IMR-90 (cell line): ENCODE measurements around the gene MORN4. TPM values are rescaled to one million over a fixed set of nuclear protein-coding genes. Genes with fewer than 3 reads are reported as not detected.

ENCODE experiments used
- ATAC-seq: fragments of 200-7000 bp; cut with Tn5 transposase; 2 replicates; pipeline ENCODE4 v1.9.1; 2020; ENCODE audit warnings: low read depth, mild to moderate bottlenecking, moderate library complexity
- BruUV-seq: library from RNA; stranded (reverse); fragments of 400-500 nt; replicated peaks from 2 replicates; lab custom pipeline; 2021; lab: Mats Ljungman, UMichigan
- CTCF ChIA-PET: fragments of 300-600 bp; formaldehyde crosslinking; extraction: SDS; loops from one replicate; lab custom pipeline; 2021; ENCODE audit warnings: antibody characterized with exemption; lab: Yijun Ruan, JAX
- POLR2A ChIA-PET: fragments of 300-600 bp; sonication (Branson Sonifier 250); formaldehyde crosslinking; loops from one replicate; lab custom pipeline; 2022; ENCODE audit warnings: antibody characterized with exemption; ENCODE audit not compliant: unreplicated experiment; lab: Charles Lee
- DNase-seq: peaks from one replicate; pipeline ENCODE4 v3.0.0; 2013
- H2AFZ ChIP-seq: replicated peaks from 2 replicates; pipeline ENCODE3; 2013; ENCODE audit warnings: low read length, mild to moderate bottlenecking; ENCODE audit not compliant: poor library complexity
- H2AK5ac ChIP-seq: 2 replicates; pipeline ENCODE4 v1.6.1; 2013; ENCODE audit warnings: low read depth, low read length, inconsistent platforms
- H2AK9ac ChIP-seq: replicated peaks from 2 replicates; pipeline ENCODE3; 2013; ENCODE audit warnings: mild to moderate bottlenecking, low read depth, low read length, moderate library complexity; ENCODE audit not compliant: poor library complexity
- H2BK120ac ChIP-seq: 2 replicates; pipeline ENCODE4 v1.6.1; 2013; ENCODE audit warnings: low read depth, low read length, inconsistent platforms
- H2BK15ac ChIP-seq: 3 replicates; pipeline ENCODE4 v1.6.1; 2013; ENCODE audit warnings: low read depth, low read length, inconsistent platforms
- H2BK20ac ChIP-seq: 2 replicates; pipeline ENCODE4 v1.6.1; 2013; ENCODE audit warnings: low read depth, mild to moderate bottlenecking, inconsistent platforms, low read length, moderate library complexity
- H2BK5ac ChIP-seq: 2 replicates; pipeline ENCODE4 v1.6.1; 2013; ENCODE audit warnings: mild to moderate bottlenecking, low read depth, low read length, inconsistent platforms; ENCODE audit not compliant: poor library complexity, severe bottlenecking
- H3K14ac ChIP-seq: replicated peaks from 2 replicates; pipeline ENCODE4 v1.6.1; 2013; ENCODE audit warnings: low read depth, low read length, inconsistent platforms
- H3K18ac ChIP-seq: 2 replicates; pipeline ENCODE4 v1.6.1; 2013; ENCODE audit warnings: low read depth, low read length, control low read depth
- H3K23ac ChIP-seq: 2 replicates; pipeline ENCODE4 v1.6.1; 2013; ENCODE audit warnings: low read depth, low read length, inconsistent platforms
- H3K27ac ChIP-seq: 2 replicates; pipeline ENCODE4 v1.5.1; 2013; ENCODE audit warnings: mild to moderate bottlenecking, control low read depth, low read length; ENCODE audit not compliant: insufficient read depth
- H3K27me3 ChIP-seq: 2 replicates; pipeline ENCODE4 v1.6.1; 2013; ENCODE audit warnings: low read length; ENCODE audit not compliant: control insufficient read depth, insufficient read depth
- H3K36me3 ChIP-seq: 2 replicates; pipeline ENCODE4 v1.6.1; 2013; ENCODE audit warnings: low read length, mixed read lengths; ENCODE audit not compliant: control insufficient read depth, insufficient read depth
- H3K4ac ChIP-seq: 2 replicates; pipeline ENCODE4 v1.6.1; 2013; ENCODE audit warnings: low read depth, low read length, inconsistent platforms
- H3K4me1 ChIP-seq: 2 replicates; pipeline ENCODE4 v1.6.1; 2013; ENCODE audit warnings: low read length, mixed read lengths; ENCODE audit not compliant: control insufficient read depth, insufficient read depth
- H3K4me2 ChIP-seq: 2 replicates; pipeline ENCODE4 v1.6.1; 2013; ENCODE audit warnings: low read depth, mild to moderate bottlenecking, control low read depth, low read length, moderate library complexity
- H3K4me3 ChIP-seq: 2 replicates; pipeline ENCODE4 v1.5.1; 2013; ENCODE audit warnings: low read depth, mild to moderate bottlenecking, control low read depth, low read length, moderate library complexity; ENCODE audit not compliant: insufficient read depth
- H3K56ac ChIP-seq: 2 replicates; pipeline ENCODE4 v1.6.1; 2013; ENCODE audit warnings: low read length, inconsistent platforms; ENCODE audit not compliant: insufficient read depth; ENCODE audit errors: extremely low read depth
- H3K79me1 ChIP-seq, 2 experiments: 2 replicates each; pipeline ENCODE4 v1.6.1; 2013; ENCODE audit warnings: low read length in 2 of 2, inconsistent platforms in 1 of 2, low read depth in 1 of 2
- H3K9ac ChIP-seq: 2 replicates; pipeline ENCODE4 v1.6.1; 2013; ENCODE audit warnings: low read depth, low read length, control low read depth
- H3K9me1 ChIP-seq: 2 replicates; pipeline ENCODE4 v1.6.1; 2013; ENCODE audit warnings: low read length, inconsistent platforms; ENCODE audit not compliant: insufficient read depth
- H3K9me3 ChIP-seq: 2 replicates; pipeline ENCODE4 v1.6.1; 2013; ENCODE audit warnings: low read length; ENCODE audit not compliant: control insufficient read depth, insufficient read depth
- H4K20me1 ChIP-seq: 2 replicates; pipeline ENCODE4 v1.6.1; 2013; ENCODE audit warnings: low read length, inconsistent platforms; ENCODE audit not compliant: insufficient read depth
- H4K5ac ChIP-seq: 2 replicates; pipeline ENCODE4 v1.6.1; 2013; ENCODE audit warnings: mild to moderate bottlenecking, low read depth, low read length, control low read depth
- H4K8ac ChIP-seq, 2 experiments: 2 replicates each; pipeline ENCODE4 v1.6.1; 2013; ENCODE audit warnings: low read depth in 2 of 2, low read length in 2 of 2, control low read depth in 1 of 2, inconsistent platforms in 1 of 2
- H4K91ac ChIP-seq: 2 replicates; pipeline ENCODE4 v1.6.1; 2013; ENCODE audit warnings: low read depth, low read length, inconsistent platforms; ENCODE audit not compliant: insufficient read depth
- CEBPB ChIP-seq: IDR thresholded peaks from 2 replicates; pipeline ENCODE4 v1.6.1; 2012; ENCODE audit warnings: low read depth, low read length, improper control_type of control experiment
- FOS ChIP-seq: fragments of 150-350 bp; IDR thresholded peaks from 2 replicates; pipeline ENCODE4 v1.6.1; 2016; ENCODE audit warnings: low read depth, low read length
- MAFK ChIP-seq: IDR thresholded peaks from 2 replicates; pipeline ENCODE4 v1.6.1; 2012; ENCODE audit warnings: low read depth, low read length, improper control_type of control experiment
- MAZ ChIP-seq: IDR thresholded peaks from 2 replicates; pipeline ENCODE4 v1.6.1; 2012; ENCODE audit warnings: low read depth, mild to moderate bottlenecking, low read length, improper control_type of control experiment, moderate library complexity, borderline replicate concordance
- NFE2L2 ChIP-seq: fragments of 150-350 bp; IDR thresholded peaks from 2 replicates; pipeline ENCODE4 v1.6.1; 2016; ENCODE audit warnings: low read depth, mild to moderate bottlenecking, low read length
- POLR2A ChIP-seq: IDR thresholded peaks from 2 replicates; pipeline ENCODE4 v1.6.1; 2012; ENCODE audit warnings: mild to moderate bottlenecking, low read depth, low read length
- RFX5 ChIP-seq: IDR thresholded peaks from 2 replicates; pipeline ENCODE4 v1.8.0; 2012; ENCODE audit warnings: low read depth, mild to moderate bottlenecking, low read length, moderate library complexity
- WGBS, 2 experiments: methylation state at CpG; one replicate each; pipeline versions ENCODE4 v1.1.5 to v1.1.7; 2013; ENCODE audit warnings: missing lambda C conversion rate in 2 of 2; ENCODE audit not compliant: insufficient read length in 1 of 2; ENCODE audit errors: extremely low coverage in 2 of 2; 5-methylcytosine and 5-hydroxymethylcytosine counted together
- dilution Hi-C: fragments of 300-500 bp; cut with HindIII; formaldehyde crosslinking; loops from one replicate; pipeline ENCODE4 v1.14.3; 2018; ENCODE audit warnings: low sequenced_read_pairs; ENCODE audit not compliant: unreplicated experiment
- in situ Hi-C: fragments of 300-500 bp; cut with MboI; formaldehyde crosslinking; loops from 3 replicates; pipeline ENCODE4 v1.14.3; 2019; ENCODE audit warnings: low sequenced_read_pairs, inconsistent platforms, mixed read lengths
- intact Hi-C: fragments of 100-400 bp; cut with micrococcal nuclease; formaldehyde crosslinking; loops from 2 replicates; pipeline ENCODE4 v1.10.0; 2022
- polyA plus RNA-seq, 3 experiments: library from polyadenylated mRNA; depleted of rRNA; stranded (reverse); fragments of >200 nt; gene quantifications; 2 replicates each; pipeline ENCODE4 v1.2.3, GENCODE V29; 2012; ENCODE audit warnings: low replicate concordance in 1 of 3
- total RNA-seq: library from RNA; depleted of rRNA; stranded (reverse); fragments of >200 nt; gene quantifications from 2 replicates; pipeline ENCODE4 v1.2.3, GENCODE V29; 2012

The MORN4 gene
- total and polyA plus RNA-seq, 2 of the 4 experiments (the other 2 are of a cell fraction) = 3.2 to 8.4 TPM

DNA sequence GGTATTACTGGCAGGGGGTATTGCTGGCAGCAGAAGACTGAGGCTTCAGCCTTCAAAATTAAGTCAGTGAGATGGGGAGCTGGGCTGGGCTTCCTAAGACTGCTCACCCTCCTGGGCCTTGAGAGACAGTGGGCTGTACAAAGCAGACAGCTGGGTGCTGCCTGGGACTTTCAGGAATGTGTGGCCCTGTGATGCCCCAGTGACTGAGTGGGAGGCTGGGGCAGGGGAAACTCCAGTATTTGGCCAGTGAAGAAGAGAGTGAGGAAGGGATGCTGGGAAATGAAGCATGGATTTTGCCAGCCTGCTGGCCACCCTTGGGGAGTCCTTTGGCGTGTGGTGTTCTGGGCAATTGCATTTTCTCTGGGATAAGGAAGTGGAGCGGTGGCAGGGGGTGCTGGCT, 60.3 kb downstream of the MORN4 start:
- Histone ChIP-seq H3K27me3 (no peaks in the 10 kb centered on the region; the same call in 1 of the 2 replicates), H4K8ac (no peak overlapping the region), H3K18ac (no peak overlapping the region), H2BK120ac (no peak overlapping the region), H2BK15ac (no peak overlapping the region), H3K9me3 (no peaks in the 10 kb centered on the region), H3K79me1 (no peaks in the 10 kb centered on the region), H3K27ac (no peak overlapping the region), H2AFZ (peak overlapping the region; percentile 17), H3K56ac (no peak overlapping the region), H3K9me1 (peaks cover 11% of the 10 kb centered on the region), H4K91ac (no peak overlapping the region), H4K5ac (no peak overlapping the region), H2AK5ac (0 out of 2 replicates have a peak overlapping the region, but pooled peaks have one; percentile 29), H2AK9ac (peak overlapping the region; percentile 74), H3K36me3 (peaks cover 18% of the 10 kb centered on the region), H4K20me1 (peaks cover 5% of the 10 kb centered on the region; the same call in 1 of the 2 replicates), H3K9ac (no peak overlapping the region), H2BK5ac (no peak overlapping the region), H3K4ac (no peak overlapping the region), H3K4me2 (no peak overlapping the region), H3K4me3 (no peak overlapping the region), H3K4me1 (peaks cover 16% of the 10 kb centered on the region), H3K14ac (no peak overlapping the region), H2BK20ac (no peak overlapping the region), H3K23ac (no peak overlapping the region)
- CTCF ChIA-PET = interaction anchor here (1.1 to 1.3 kb wide), 2 partner anchors 23 to 158 kb away, joined by 3 to 4 read pairs; no protein-coding TSS in a partner anchor
- WGBS, 2 experiments = 90% methylated on average over 2 of the region's 2 CpGs; no CpG with 5 or more reads in 1 of the 2 experiments
- no TSS peak for BruUV-seq
- DNase-seq (peak; percentile 30), ATAC-seq (no peak; the same call in 1 of the 2 replicates)
- TF ChIP-seq NFE2L2 (no peak), POLR2A (no peak), FOS (no peak), MAFK (no peak), MAZ (no peak), CEBPB (no peak), RFX5 (no peak)
- POLR2A ChIA-PET = interaction anchor here (0.7 kb wide), 1 partner anchor 83 kb away, joined by 4 read pairs; no protein-coding TSS in a partner anchor
- intact Hi-C loops (loop anchor here (5.0 kb wide), 1 partner anchor 159 kb away; no protein-coding TSS in a partner anchor), in situ Hi-C loops (loop anchor here (10.0 kb wide), 1 partner anchor 162 kb away; the partner anchor contains the start of gene ZFYVE27), dilution Hi-C loops (no loop called here)
